Measurements from ENCODE around the gene RELN. TPM values are rescaled to one million over a fixed set of nuclear protein-coding genes. Genes with fewer than 3 reads are reported as not detected.

RELN gene
- total RNA-seq, 1 donor from 2014 or later, result not detected

GRCh38 chr7:103705542-103705941 is 283.9 kb downstream of the RELN start:
- DNase-seq (ENCODE audit: low read depth) (no peak), FAIRE-seq (no peak)
- Histone ChIP-seq H3K36me3 (ENCODE audit: control insufficient read depth, insufficient read depth, low read length) (no peaks in the 10 kb centered on the region), H3K27me3 (ENCODE audit: control insufficient read depth, insufficient read depth, low read length) (no peaks in the 10 kb centered on the region), H3K4me3 (ENCODE audit: low read depth, low read length) (no peak overlapping the region)
- no peak for TF ChIP-seq CTCF (IDR thresholded peaks at IDR 0.05; ENCODE audit: insufficient read depth, low read length, severe bottlenecking)

- H3K36me3 ChIP-seq (ENCODE audit: control insufficient read depth, insufficient read depth, low read length), result no peaks in the 10 kb centered on the region
- H3K4me3 ChIP-seq (ENCODE audit: low read depth, low read length), result no peak overlapping the region
- FAIRE-seq, result no peak
- DNase-seq (ENCODE audit: low read depth), result no peak
- H3K27me3 ChIP-seq (ENCODE audit: control insufficient read depth, insufficient read depth, low read length), result peaks cover 1% of the 10 kb centered on the region
- no peak for TF ChIP-seq CTCF (IDR thresholded peaks at IDR 0.05; ENCODE audit: insufficient read depth, low read length, severe bottlenecking)
These were observed 284.8 kb downstream of the RELN start for GRCh38 chr7:103704701-103705100.

GRCh38 chr7:103702982-103703381 is 286.5 kb downstream of the RELN start:
- no peak for FAIRE-seq
- Histone ChIP-seq H3K4me3 (ENCODE audit: low read depth, low read length) (no peak overlapping the region), H3K27me3 (ENCODE audit: control insufficient read depth, insufficient read depth, low read length) (peaks cover 1% of the 10 kb centered on the region), H3K36me3 (ENCODE audit: control insufficient read depth, insufficient read depth, low read length) (no peaks in the 10 kb centered on the region)
- no peak for TF ChIP-seq CTCF (IDR thresholded peaks at IDR 0.05; ENCODE audit: insufficient read depth, low read length, severe bottlenecking)
- no peak for DNase-seq (ENCODE audit: low read depth)

- H3K4me3 ChIP-seq (ENCODE audit: low read depth, low read length), result no peak overlapping the region
- FAIRE-seq, result no peak
These were observed 287.0 kb downstream of the RELN start for GRCh38 chr7:103702454-103702853.

GRCh38 chr7:103699032-103699431 is 290.4 kb downstream of the RELN start:
- no peak overlapping the region for H3K4me3 ChIP-seq (ENCODE audit: low read depth, low read length)
- no peak for TF ChIP-seq CTCF (IDR thresholded peaks at IDR 0.05; ENCODE audit: insufficient read depth, low read length, severe bottlenecking)
- peaks cover 1% of the 10 kb centered on the region for H3K27me3 ChIP-seq (ENCODE audit: control insufficient read depth, insufficient read depth, low read length)
- no peak for FAIRE-seq
- no peak for DNase-seq (ENCODE audit: low read depth)
- no peaks in the 10 kb centered on the region for H3K36me3 ChIP-seq (ENCODE audit: control insufficient read depth, insufficient read depth, low read length)

More at GRCh38 chr7:103702454-103702853, 287.0 kb downstream of the RELN start:
- TF ChIP-seq CTCF (IDR thresholded peaks at IDR 0.05; ENCODE audit: insufficient read depth, low read length, severe bottlenecking), result no peak
- no peaks in the 10 kb centered on the region for H3K36me3 ChIP-seq (ENCODE audit: control insufficient read depth, insufficient read depth, low read length)
- no peak for DNase-seq (ENCODE audit: low read depth)
- peaks cover 1% of the 10 kb centered on the region for H3K27me3 ChIP-seq (ENCODE audit: control insufficient read depth, insufficient read depth, low read length)

- Histone ChIP-seq H3K36me3 (ENCODE audit: control insufficient read depth, insufficient read depth, low read length) (no peaks in the 10 kb centered on the region), H3K27me3 (ENCODE audit: control insufficient read depth, insufficient read depth, low read length) (peaks cover 1% of the 10 kb centered on the region), H3K4me3 (ENCODE audit: low read depth, low read length) (no peak overlapping the region)
- TF ChIP-seq CTCF (IDR thresholded peaks at IDR 0.05; ENCODE audit: insufficient read depth, low read length, severe bottlenecking), result no peak
- no peak for DNase-seq (ENCODE audit: low read depth)
- FAIRE-seq, result no peak
These were observed 291.4 kb downstream of the RELN start for GRCh38 chr7:103698064-103698463.
